Subcutaneous adipose tissue (tissue), 4 donors: ENCODE data around the gene CLTRN. TPM values are rescaled to one million over a fixed set of nuclear protein-coding genes. Genes with fewer than 3 reads are reported as not detected.

Source experiments
- CTCF ChIP-seq: fragments of 450-650 bp; IDR thresholded peaks from one replicate; pipeline ENCODE4 v1.5.1; 2016; ENCODE audit warnings: low read depth, mild to moderate bottlenecking, control low read depth, antibody characterized with exemption, moderate library complexity
- total RNA-seq, 4 donors: library from RNA; depleted of rRNA; stranded (reverse); fragments of >200 nt; gene quantifications; one replicate each; pipeline ENCODE4 v1.1.0, GENCODE V29; 2016

The CLTRN gene
- total RNA-seq, 4 donors from 2014 or later: 0.34 to 0.75 (median 0.49) TPM; not detected in 1

- TF ChIP-seq CTCF: no peak
These were observed 9.9 kb upstream of the CLTRN start for GRCh38 chrX:15674514-15674840.

GRCh38 chrX:15673970-15674369 is 9.4 kb upstream of the CLTRN start:
- TF ChIP-seq CTCF: no peak

GRCh38 chrX:15672881-15673280 is 8.3 kb upstream of the CLTRN start:
- no peak for TF ChIP-seq CTCF

GRCh38 chrX:15663439-15663838 is 1.2 kb downstream of the CLTRN start:
- TF ChIP-seq CTCF: no peak

- TF ChIP-seq CTCF: no peak
These were observed 10.6 kb downstream of the CLTRN start for GRCh38 chrX:15653961-15654360.

GRCh38 chrX:15646543-15646942 is 18.1 kb downstream of the CLTRN start:
- no peak for TF ChIP-seq CTCF

GRCh38 chrX:15646031-15646430 is 18.6 kb downstream of the CLTRN start:
- TF ChIP-seq CTCF: no peak

- TF ChIP-seq CTCF: no peak
These were observed 19.3 kb downstream of the CLTRN start for GRCh38 chrX:15645266-15645665.
